ENCODE data around the gene ETS1. TPM values are rescaled to one million over a fixed set of nuclear protein-coding genes. Genes with fewer than 3 reads are reported as not detected.

ETS1 gene
- total RNA-seq, 1 experiment from 2014 or later, result 29.9 TPM

DNA sequence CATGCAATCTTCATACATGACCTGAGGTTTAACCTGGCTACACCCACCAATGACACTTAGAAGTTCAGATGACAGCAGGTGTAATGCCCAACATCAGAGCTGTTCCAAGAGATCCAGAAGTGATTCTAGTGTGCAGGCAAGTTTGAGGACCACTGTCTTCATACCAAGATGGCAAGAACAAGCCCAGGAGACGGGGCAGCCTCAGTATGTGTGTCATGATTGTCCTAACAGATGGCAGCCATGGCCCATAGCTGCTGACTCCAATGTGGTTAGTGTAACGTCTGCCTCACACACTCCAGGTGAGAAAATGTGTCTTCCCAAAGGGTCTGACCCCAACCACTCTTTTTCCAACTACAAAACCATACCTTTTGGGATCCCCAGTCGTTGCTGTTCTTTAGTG lies 97.3 kb downstream of the ETS1 start:
- TF ChIP-seq CTCF (conservative IDR thresholded peaks at IDR 0.05), result no peak
- Mint-ChIP-seq H3K27me3 (ENCODE audit: low read depth) (no peaks in the 10 kb centered on the region), H3K36me3 (ENCODE audit: insufficient read depth in 1 of 3, low read depth in 3 of 3) (peaks cover 0 to 25% (median 0%) of the 10 kb centered on the region in 3 experiments; a peak in 3 of 7 replicates), H3K4me3 (no peak overlapping the region), H3K4me1 (0 out of 4 replicates have a peak, but pooled peaks cover 0 to 4% of the 10 kb centered on the region in 2 experiments), H3K9me3 (no peaks in the 10 kb centered on the region), H3K27ac (no peak overlapping the region)
- Histone ChIP-seq H3K23me2 (ENCODE audit: insufficient read length, low read depth, low read length, poor library complexity, severe bottlenecking) (no peaks in the 10 kb centered on the region), H3K27ac (ENCODE audit: insufficient read length, low read depth, low read length) (no peak overlapping the region), H3K14ac (ENCODE audit: insufficient read depth, low read length) (no peak overlapping the region), H4K20me1 (ENCODE audit: control insufficient read depth, insufficient read depth, insufficient read length) (no peaks in the 10 kb centered on the region), H2BK120ac (ENCODE audit: low read depth, low read length, poor library complexity, severe bottlenecking) (no peak overlapping the region), H3T11ph (ENCODE audit: low read length) (no peak overlapping the region), H2AFZ (ENCODE audit: low read length) (no peak overlapping the region), H2BK5ac (ENCODE audit: insufficient read length, low read length) (no peak overlapping the region), H3K4ac (ENCODE audit: low read depth, low read length) (no peak overlapping the region), H3K9ac (ENCODE audit: extremely low read depth, insufficient read length, low read length) (no peak overlapping the region), H4K91ac (ENCODE audit: insufficient read length, low read depth, low read length) (no peak overlapping the region), H3K18ac (ENCODE audit: insufficient read length, low read depth, low read length) (no peak overlapping the region), H2BK12ac (ENCODE audit: insufficient read length, low read depth, low read length) (no peak overlapping the region), H3K23ac (ENCODE audit: insufficient read length, low read depth, low read length) (no peak overlapping the region), H3K79me2 (ENCODE audit: insufficient read depth, low read length) (no peaks in the 10 kb centered on the region), H2AK5ac (ENCODE audit: insufficient read length, low read length) (no peak overlapping the region), H3K9me3 (ENCODE audit: control insufficient read depth, low read depth, low read length) (no peaks in the 10 kb centered on the region), H2BK20ac (ENCODE audit: low read depth, low read length, poor library complexity, severe bottlenecking) (no peak overlapping the region), H4K8ac (replicated peaks; ENCODE audit: insufficient read length, low read depth, low read length) (no peak overlapping the region), H4K5ac (ENCODE audit: insufficient read length, low read depth, low read length) (no peak overlapping the region), H3K56ac (ENCODE audit: insufficient read length, low read depth, low read length) (no peak overlapping the region), H3K4me2 (ENCODE audit: insufficient read depth, insufficient read length, low read length) (no peak overlapping the region), H3K27me3 (ENCODE audit: insufficient read depth, low read length) (no peaks in the 10 kb centered on the region), H3K79me1 (ENCODE audit: insufficient read depth, low read depth, low read length, poor library complexity, severe bottlenecking) (no peaks in the 10 kb centered on the region), H3K4me1 (ENCODE audit: insufficient read depth, low read length) (no peaks in the 10 kb centered on the region), H2BK15ac (ENCODE audit: low read depth, low read length) (no peak overlapping the region)
- no CpG with 5 or more reads among the region's 3 CpGs for WGBS (ENCODE audit: extremely low coverage, insufficient read length, low lambda C conversion rate)
- no peak for DNase-seq

Measured in H9 (cell line).